NCI-H146 treated with DMSO at 0.1 percent for 48 hours (cell line): Measurements from ENCODE around the gene EMSY.

Experiments
- DNase-seq: peaks from one replicate; lab custom pipeline; 2025; ENCODE audit not compliant: unreplicated experiment; lab: John Stamatoyannopoulos, UW

The EMSY gene

GRCh38 chr11:76513654-76514034, 68.8 kb downstream of the EMSY start:
- DNase-seq, result no peak

DNA sequence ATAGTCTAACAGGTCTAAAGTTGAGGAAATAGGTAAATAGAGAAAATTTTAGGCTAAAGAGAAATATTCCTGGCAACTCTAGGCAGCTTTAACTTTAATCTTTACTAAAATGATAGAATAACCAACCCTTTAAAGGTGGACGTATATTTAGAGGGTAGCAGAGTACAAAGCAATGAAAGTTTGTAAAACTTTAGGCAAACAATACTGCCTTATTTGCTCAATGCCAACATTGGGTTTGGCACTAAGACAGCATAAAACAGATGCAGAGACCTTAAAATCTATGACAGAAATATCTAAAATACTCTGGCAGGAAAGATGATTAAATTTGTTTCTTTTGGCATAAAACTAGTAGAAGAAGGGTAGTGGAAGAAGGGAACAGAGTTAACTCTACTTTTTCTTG, 70.7 kb downstream of the EMSY start:
- DNase-seq, result no peak

DNA sequence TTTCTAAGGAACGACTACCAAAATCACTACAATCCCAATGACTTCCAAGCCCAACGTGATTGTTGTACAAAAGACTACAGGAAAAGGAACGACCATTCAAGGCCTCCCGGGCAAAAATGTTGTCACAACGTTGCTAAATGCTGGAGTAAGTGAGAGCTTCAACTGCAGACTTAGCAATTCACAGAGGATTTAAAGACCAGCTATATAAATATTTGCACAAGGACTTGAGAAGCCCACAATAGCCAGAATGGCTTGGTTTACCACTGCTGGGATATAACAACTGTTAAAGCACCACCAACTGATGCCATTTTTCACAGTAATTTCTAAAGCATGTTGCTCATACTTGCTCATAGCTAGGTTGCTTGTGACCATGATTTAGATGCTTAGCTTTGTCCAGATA, 78.3 kb downstream of the EMSY start:
- peak; percentile 65 for DNase-seq

- DNase-seq, result no peak
Observed at GRCh38 chr11:76523786-76524436, 79.1 kb downstream of the EMSY start.

- no peak for DNase-seq
Observed at GRCh38 chr11:76524461-76524860, 79.6 kb downstream of the EMSY start.

DNA sequence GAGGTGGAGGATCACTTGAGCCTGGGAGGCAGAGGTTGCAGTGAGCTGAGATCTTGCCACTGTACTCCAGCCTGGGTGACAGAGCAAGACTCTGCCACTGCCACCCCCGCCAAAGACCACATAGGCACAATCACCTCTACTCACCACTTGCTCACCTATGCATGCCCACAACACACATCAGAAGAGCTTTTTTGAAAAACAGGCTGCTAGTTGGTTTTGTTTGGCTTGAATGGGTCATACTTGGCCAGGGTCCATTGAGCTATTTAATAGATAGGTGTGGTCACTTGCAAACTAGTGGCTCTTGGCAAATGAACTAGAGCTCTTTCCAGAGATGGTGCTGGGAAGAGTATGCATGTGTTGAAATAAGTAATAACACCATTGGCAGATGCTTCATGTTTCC, 80.1 kb downstream of the EMSY start:
- peak; percentile 19 for DNase-seq

GRCh38 chr11:76526878-76527277, 82.1 kb downstream of the EMSY start:
- DNase-seq, result no peak

GRCh38 chr11:76542436-76542835, 97.6 kb downstream of the EMSY start:
- DNase-seq, result no peak

DNA sequence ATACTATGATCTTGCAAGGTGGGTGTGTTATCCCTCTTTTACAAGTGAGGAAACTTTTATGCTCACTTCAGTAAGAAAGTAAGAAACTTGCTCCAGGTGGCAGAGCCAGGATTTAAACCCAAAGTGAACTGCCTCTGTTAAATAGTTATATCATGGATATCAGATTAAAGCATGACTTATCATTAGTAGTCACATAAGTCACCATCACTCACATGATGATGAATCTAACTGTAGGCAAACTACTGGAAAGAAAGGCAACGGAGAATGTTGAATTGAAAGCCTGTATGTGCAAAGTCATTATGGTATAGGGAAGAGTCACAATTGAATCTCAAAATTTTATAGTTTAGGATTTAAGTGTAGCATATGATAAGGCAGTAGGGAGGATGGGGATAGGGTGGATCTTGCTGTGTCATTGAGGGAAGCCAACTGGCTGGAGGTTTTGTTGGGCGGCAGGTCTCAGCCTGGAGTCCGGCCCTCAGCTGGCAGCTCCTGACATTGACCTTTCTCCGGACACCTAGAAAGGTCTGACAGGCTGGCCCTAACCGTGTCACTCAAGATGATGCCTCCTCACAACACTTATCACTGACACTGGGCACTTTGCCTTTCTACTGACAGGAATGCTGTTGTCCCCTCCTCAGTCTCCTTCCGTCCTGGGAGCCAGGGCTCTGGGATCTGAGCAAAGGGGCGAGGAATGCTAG, 98.3 kb downstream of the EMSY start:
- no peak for DNase-seq

- no peak for DNase-seq
Observed at GRCh38 chr11:76550781-76551180, 106.0 kb downstream of the EMSY start.

GRCh38 chr11:76551400-76551799, 106.6 kb downstream of the EMSY start:
- DNase-seq, result no peak

GRCh38 chr11:76552987-76553386, 108.2 kb downstream of the EMSY start:
- DNase-seq, result no peak

- DNase-seq, result no peak
Observed at GRCh38 chr11:76553554-76554476, 109.0 kb downstream of the EMSY start.

DNA sequence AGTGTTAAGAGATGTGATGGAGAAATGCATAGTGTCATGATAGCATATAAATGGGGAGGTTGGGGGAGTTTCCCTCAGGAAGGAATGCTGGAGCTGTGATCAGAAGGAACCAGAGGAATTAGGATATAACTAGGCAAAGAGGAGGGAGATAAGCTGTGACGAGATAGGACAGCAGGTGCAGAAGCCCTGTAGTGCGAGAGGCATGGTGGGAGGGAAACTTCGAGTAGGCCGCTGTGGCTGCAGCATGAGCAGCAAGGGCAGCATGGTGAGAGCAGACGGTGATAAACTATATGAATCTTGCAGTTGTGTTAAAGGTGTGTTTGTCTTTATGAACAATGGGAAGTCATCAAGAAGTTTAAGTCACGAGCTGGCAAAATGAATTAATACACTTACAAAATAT, 109.9 kb downstream of the EMSY start:
- DNase-seq, result no peak

DNA sequence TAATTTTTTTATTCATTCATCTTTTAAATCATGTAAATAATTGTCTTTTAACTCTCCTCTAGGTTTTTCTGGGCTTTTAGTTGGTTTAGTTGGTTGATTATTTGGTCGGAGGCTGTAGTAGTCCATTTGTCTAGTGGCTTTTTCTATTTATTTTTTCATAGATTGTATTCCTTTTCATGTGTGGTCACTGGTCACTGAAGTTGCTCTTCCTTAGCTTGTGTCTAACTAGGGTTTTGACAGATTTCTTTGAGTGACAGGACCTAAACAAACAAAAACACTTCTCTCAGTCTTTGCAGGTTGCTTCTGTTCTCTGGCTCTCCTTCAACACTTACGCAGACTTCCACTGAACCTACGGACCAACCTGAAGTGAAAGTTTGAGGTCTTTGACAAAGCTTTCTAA, 112.6 kb downstream of the EMSY start:
- no peak for DNase-seq

DNA sequence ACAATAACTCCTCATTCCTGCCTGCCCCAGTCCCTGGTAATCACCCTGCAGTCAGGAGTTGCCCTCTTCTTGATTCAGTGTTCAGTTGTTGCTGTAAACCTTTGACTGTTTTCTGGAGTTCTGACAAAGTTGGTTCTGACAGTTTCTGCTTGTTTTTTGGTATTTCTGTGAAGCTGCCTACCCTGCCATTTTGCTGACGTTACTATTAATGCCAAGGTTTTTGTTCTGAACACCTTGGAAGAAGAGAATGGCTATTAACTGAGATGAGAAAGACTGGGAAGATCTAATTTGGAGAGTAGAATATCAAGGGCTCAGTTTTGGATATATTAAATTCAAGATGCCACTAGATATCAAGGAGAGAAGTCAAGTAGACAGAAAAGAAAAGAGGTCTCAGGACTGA, 113.7 kb downstream of the EMSY start:
- DNase-seq, result no peak

GRCh38 chr11:76558891-76559290, 114.1 kb downstream of the EMSY start:
- DNase-seq, result no peak

DNA sequence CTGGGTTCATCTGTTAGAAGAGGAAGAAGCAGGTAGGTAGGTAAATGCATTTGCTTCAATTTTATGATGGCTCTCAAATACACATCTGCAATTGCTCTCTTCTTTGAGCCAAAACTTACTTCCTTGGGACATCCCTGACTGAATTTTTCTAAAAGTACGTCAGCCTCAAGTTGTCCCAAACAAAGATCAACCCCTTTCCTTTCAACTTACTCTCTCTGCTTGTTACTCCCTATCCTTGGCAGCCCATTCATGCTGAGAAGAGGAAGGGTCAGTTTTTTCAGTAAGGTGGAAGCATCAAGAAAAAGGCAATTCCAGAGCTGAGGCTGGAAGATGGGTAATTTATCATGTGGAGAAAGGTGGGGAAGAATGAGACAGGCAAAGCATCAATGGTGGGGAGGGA, 114.5 kb downstream of the EMSY start:
- DNase-seq, result no peak

DNA sequence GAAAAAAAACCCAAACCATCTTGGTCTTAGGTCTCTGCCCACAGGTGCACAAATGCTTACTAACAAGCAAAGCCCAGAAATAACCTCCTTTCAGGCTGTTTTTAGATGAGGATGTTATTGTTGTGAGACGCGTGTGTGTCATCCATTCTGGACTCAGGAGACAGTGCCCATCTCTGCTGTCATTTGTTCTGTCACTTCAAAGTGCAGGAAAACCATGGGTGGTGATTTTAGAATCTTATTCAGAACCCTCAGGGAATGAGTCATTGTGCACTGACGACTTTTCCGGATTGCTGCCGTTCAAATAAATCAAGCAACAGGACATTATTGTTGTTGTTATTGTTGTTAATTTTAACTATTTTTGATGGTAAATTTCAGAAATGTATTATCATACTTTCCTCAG, 115.4 kb downstream of the EMSY start:
- DNase-seq, result no peak

DNA sequence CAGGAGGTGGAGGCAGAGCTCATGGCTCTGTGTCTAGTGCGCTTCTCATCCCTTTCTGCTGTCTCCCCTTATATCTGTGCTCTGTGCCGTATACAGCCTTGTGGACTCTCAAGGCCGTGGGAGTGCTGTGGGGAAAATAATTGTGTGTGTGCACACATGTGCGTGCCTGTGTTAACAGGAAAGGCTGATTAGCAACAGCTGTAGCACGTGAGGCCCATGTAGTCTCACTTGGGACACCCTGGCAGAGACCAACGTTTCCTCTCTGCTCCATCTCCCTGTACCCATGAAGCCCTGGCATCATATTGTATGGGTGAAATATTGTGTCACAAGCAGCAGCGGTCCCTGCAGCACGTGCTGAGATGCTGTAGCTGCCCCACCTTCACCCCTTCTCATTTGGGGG, 116.4 kb downstream of the EMSY start:
- no peak for DNase-seq

DNA sequence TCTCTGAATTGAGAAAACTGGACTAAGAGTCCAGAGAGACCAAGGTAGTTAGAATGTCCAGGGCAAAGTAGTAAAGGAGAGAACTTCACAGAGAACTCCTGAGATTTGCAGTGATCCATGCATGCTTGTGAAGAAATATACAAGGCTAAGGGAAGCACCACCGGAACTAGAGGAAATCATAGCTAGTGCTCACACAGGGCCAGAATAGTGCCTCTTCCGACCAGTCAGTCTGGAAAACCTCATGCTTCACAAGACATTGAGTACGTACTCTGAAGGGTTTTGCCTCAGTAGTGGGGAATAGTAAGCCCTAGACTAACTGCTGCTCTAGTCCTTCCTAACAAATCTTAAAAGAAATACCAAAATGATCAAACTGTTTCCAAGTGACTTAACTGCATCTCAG, 117.7 kb downstream of the EMSY start:
- DNase-seq, result no peak

DNA sequence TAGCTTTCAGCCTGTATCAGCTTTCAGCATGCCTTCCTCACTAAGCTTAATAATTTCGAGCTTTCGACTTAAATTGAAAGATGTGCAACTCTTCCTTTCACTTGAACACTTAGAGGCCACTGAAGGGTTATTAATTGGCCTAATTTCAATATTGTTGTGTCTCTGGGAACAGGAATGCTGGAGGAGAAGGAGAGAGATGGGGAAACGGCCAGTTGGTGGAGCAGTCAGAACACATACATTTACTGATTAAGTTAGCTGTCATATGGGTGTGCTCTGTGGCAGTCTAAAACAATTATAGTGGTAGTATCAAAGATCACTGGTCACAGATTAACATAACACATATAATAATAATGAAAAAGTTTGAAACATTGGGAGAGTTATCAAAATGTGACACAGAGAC, 119.5 kb downstream of the EMSY start:
- DNase-seq, result no peak
